Measurements from ENCODE around the gene GNAQ.

The GNAQ gene

GRCh38 chr9:77982581-77983319, 48.9 kb downstream of the GNAQ start:
- H3K27ac ChIP-seq, result no peak overlapping the region
- no peaks in the 10 kb centered on the region for H3K36me3 ChIP-seq (ENCODE audit: control insufficient read depth, insufficient read depth, low read length)
- H3K4me1 ChIP-seq, result peaks cover 4% of the 10 kb centered on the region

DNA sequence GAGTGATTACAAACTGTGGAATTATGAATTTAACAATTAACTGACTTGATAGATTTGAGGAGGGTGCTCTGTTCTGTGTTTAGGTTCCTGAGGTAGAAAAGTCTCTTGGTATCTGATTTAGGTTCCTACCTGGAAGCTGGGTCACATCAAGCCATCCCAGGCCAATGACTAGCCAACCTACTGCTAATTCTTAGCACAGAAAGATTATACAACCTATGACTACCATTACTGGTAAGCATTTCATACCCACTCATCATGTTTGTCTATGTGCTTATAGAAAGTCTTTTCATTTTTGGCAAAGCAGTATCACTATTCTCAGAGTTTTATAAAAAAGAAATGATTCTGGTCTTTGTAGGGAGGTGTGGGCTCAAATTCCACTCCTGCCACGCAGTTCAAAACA, 49.7 kb downstream of the GNAQ start:
- no peak overlapping the region for H3K27ac ChIP-seq
- H3K9ac ChIP-seq, result no peak overlapping the region
- TF ChIP-seq, protein P1, sequence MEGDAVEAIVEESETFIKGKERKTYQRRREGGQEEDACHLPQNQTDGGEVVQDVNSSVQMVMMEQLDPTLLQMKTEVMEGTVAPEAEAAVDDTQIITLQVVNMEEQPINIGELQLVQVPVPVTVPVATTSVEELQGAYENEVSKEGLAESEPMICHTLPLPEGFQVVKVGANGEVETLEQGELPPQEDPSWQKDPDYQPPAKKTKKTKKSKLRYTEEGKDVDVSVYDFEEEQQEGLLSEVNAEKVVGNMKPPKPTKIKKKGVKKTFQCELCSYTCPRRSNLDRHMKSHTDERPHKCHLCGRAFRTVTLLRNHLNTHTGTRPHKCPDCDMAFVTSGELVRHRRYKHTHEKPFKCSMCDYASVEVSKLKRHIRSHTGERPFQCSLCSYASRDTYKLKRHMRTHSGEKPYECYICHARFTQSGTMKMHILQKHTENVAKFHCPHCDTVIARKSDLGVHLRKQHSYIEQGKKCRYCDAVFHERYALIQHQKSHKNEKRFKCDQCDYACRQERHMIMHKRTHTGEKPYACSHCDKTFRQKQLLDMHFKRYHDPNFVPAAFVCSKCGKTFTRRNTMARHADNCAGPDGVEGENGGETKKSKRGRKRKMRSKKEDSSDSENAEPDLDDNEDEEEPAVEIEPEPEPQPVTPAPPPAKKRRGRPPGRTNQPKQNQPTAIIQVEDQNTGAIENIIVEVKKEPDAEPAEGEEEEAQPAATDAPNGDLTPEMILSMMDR (IDR thresholded peaks at IDR 0.05), result no peak
- peaks cover 4% of the 10 kb centered on the region for H3K4me1 ChIP-seq
- no peaks in the 10 kb centered on the region for H3K9me3 ChIP-seq (ENCODE audit: control insufficient read depth, low read length)
- H3K27me3 ChIP-seq (ENCODE audit: control insufficient read depth, insufficient read depth, low read length), result no peaks in the 10 kb centered on the region
- no peaks in the 10 kb centered on the region for H3K36me3 ChIP-seq (ENCODE audit: control insufficient read depth, insufficient read depth, low read length)
- H3K4me2 ChIP-seq (ENCODE audit: low read length), result no peak overlapping the region
- H3K4me3 ChIP-seq (ENCODE audit: low read depth, low read length), result no peak overlapping the region
- peaks cover 5% of the 10 kb centered on the region for H3K79me2 ChIP-seq
- no peak overlapping the region for H2AFZ ChIP-seq

More at GRCh38 chr9:77982581-77983319, 48.9 kb downstream of the GNAQ start:
- H2AFZ ChIP-seq, result no peak overlapping the region
- H3K4me2 ChIP-seq (ENCODE audit: low read length), result no peak overlapping the region
- no peaks in the 10 kb centered on the region for H3K27me3 ChIP-seq (ENCODE audit: control insufficient read depth, insufficient read depth, low read length)
- H3K79me2 ChIP-seq, result peaks cover 5% of the 10 kb centered on the region
- no peak overlapping the region for H3K4me3 ChIP-seq (ENCODE audit: low read depth, low read length)
- TF ChIP-seq, protein P1 (IDR thresholded peaks at IDR 0.05), result no peak
- H3K9me3 ChIP-seq (ENCODE audit: control insufficient read depth, low read length), result no peaks in the 10 kb centered on the region
- H3K9ac ChIP-seq, result no peak overlapping the region

GRCh38 chr9:77981332-77981731, 50.3 kb downstream of the GNAQ start:
- no peaks in the 10 kb centered on the region for H3K36me3 ChIP-seq (ENCODE audit: control insufficient read depth, insufficient read depth, low read length)
- TF ChIP-seq, protein P1 (IDR thresholded peaks at IDR 0.05), result no peak
- no peak overlapping the region for H2AFZ ChIP-seq
- H3K9me3 ChIP-seq (ENCODE audit: control insufficient read depth, low read length), result no peaks in the 10 kb centered on the region
- peaks cover 4% of the 10 kb centered on the region for H3K4me1 ChIP-seq
- no peak overlapping the region for H3K4me2 ChIP-seq (ENCODE audit: low read length)
- no peak overlapping the region for H3K27ac ChIP-seq
- H3K4me3 ChIP-seq (ENCODE audit: low read depth, low read length), result no peak overlapping the region
- H3K9ac ChIP-seq, result no peak overlapping the region
- no peaks in the 10 kb centered on the region for H3K27me3 ChIP-seq (ENCODE audit: control insufficient read depth, insufficient read depth, low read length)
- peaks cover 6% of the 10 kb centered on the region for H3K79me2 ChIP-seq

DNA sequence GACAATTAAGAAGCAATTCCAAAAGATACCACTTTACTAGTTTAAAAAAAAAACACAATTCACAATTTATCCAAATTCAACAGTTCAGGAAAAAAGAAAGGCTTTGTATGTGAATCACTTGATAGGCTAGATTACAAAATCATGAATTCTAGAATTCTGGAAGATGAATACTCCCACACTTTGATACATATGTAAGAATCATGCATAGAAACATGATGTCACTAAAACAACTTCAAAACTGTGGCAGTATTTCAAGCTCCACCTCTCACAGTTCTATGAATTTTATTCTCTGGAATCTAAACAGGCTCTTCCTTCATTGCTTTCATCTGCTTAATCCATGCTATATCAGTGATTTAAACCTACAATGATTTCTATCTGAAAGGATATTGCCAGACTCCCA, 51.0 kb downstream of the GNAQ start:
- TF ChIP-seq, protein P1 (IDR thresholded peaks at IDR 0.05), result no peak
- Histone ChIP-seq H3K27me3 (ENCODE audit: control insufficient read depth, insufficient read depth, low read length) (no peaks in the 10 kb centered on the region), H3K9ac (no peak overlapping the region), H3K4me1 (peaks cover 4% of the 10 kb centered on the region), H3K4me2 (ENCODE audit: low read length) (no peak overlapping the region), H3K27ac (no peak overlapping the region), H3K4me3 (ENCODE audit: low read depth, low read length) (no peak overlapping the region), H3K36me3 (ENCODE audit: control insufficient read depth, insufficient read depth, low read length) (no peaks in the 10 kb centered on the region), H2AFZ (no peak overlapping the region), H3K9me3 (ENCODE audit: control insufficient read depth, low read length) (no peaks in the 10 kb centered on the region), H3K79me2 (peaks cover 8% of the 10 kb centered on the region)
